GM12878 (cell line): ENCODE data around the gene VIPR2.

Experiments used
- EZH2 ChIP-seq: IDR thresholded peaks from 2 replicates; pipeline ENCODE4 v1.6.1; 2012; ENCODE audit warnings: low read depth, mild to moderate bottlenecking, control low read depth, inconsistent platforms, low read length, borderline replicate concordance; ENCODE audit not compliant: control insufficient read depth
- IKZF1 ChIP-seq: fragments of 450-650 bp; conservative IDR thresholded peaks from 2 replicates; pipeline ENCODE4 v1.6.1; 2017; ENCODE audit warnings: antibody characterized with exemption, mild to moderate bottlenecking
- SIX5 ChIP-seq: IDR thresholded peaks from 2 replicates; pipeline ENCODE4 v1.6.1; 2011; ENCODE audit warnings: mild to moderate bottlenecking, low read depth, low read length, moderate library complexity; ENCODE audit not compliant: severe bottlenecking
- ZNF207 ChIP-seq: fragments of 450-650 bp; IDR thresholded peaks from 2 replicates; pipeline ENCODE4 v1.6.1; 2014; ENCODE audit warnings: antibody characterized with exemption, mild to moderate bottlenecking, borderline replicate concordance
- TF ChIP-seq, protein P1 (sequence below), 3 experiments: IDR thresholded peaks in 2 of 3; conservative IDR thresholded peaks in 1 of 3; 2 replicates each; pipeline ENCODE4 v1.5.1; 2011; ENCODE audit warnings: low read depth in 3 of 3, low read length in 3 of 3, mild to moderate bottlenecking in 3 of 3, control low read depth in 2 of 3, moderate library complexity in 2 of 3, inconsistent platforms in 1 of 3, mixed read lengths in 1 of 3; ENCODE audit not compliant: control insufficient read depth in 2 of 3, insufficient read depth in 1 of 3; ENCODE audit errors: extremely low read depth in 1 of 3

GRCh38 chr7:159063046-159063840 is 81.4 kb downstream of the VIPR2 start:
- no peak for TF ChIP-seq ZNF207
- no peak for TF ChIP-seq EZH2
- no peak for TF ChIP-seq IKZF1
- TF ChIP-seq, protein P1, sequence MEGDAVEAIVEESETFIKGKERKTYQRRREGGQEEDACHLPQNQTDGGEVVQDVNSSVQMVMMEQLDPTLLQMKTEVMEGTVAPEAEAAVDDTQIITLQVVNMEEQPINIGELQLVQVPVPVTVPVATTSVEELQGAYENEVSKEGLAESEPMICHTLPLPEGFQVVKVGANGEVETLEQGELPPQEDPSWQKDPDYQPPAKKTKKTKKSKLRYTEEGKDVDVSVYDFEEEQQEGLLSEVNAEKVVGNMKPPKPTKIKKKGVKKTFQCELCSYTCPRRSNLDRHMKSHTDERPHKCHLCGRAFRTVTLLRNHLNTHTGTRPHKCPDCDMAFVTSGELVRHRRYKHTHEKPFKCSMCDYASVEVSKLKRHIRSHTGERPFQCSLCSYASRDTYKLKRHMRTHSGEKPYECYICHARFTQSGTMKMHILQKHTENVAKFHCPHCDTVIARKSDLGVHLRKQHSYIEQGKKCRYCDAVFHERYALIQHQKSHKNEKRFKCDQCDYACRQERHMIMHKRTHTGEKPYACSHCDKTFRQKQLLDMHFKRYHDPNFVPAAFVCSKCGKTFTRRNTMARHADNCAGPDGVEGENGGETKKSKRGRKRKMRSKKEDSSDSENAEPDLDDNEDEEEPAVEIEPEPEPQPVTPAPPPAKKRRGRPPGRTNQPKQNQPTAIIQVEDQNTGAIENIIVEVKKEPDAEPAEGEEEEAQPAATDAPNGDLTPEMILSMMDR (IDR thresholded peaks at IDR 0.05 in 2 of 3, conservative IDR thresholded peaks at IDR 0.05 in 1 of 3; ENCODE audit: control insufficient read depth in 2 of 3, extremely low read depth in 1 of 3, insufficient read depth in 1 of 3, low read depth in 3 of 3, low read length in 3 of 3), result no peak
- no peak for TF ChIP-seq SIX5
